Natural killer cell (primary cell): ENCODE data around the gene BOLA2B. TPM values are rescaled to one million over a fixed set of nuclear protein-coding genes. Genes with fewer than 3 reads are reported as not detected.
"Not testable (repeated sequence)": the region's sequence is repeated elsewhere in the genome, so short reads cannot be mapped to it uniquely, and the experiment has no call there.

ENCODE experiments used
- ATAC-seq, 3 donors: fragments of 150-1000 bp in 2 of 3; fragments of 200-7000 bp in 1 of 3; cut with Tn5 transposase; 1 replicate in 1 of 3; 2 replicates in 2 of 3; pipeline ENCODE4 v1.10.0; 2021; ENCODE audit warnings: mild to moderate bottlenecking in 2 of 3, moderate library complexity in 2 of 3
- DNase-seq, 2 donors: peaks; one replicate each; pipeline versions ENCODE4 v3.0.0 to v3.0.0-alpha.2; 2013 to 2021; ENCODE audit warnings: mixed read lengths in 1 of 2
- H3K27ac ChIP-seq: one replicate; pipeline ENCODE4 v1.5.1; 2013; ENCODE audit warnings: mild to moderate bottlenecking, low read length
- H3K27me3 ChIP-seq: one replicate; pipeline ENCODE4 v1.6.1; 2013; ENCODE audit warnings: low read length; ENCODE audit not compliant: control insufficient read depth, insufficient read depth
- H3K36me3 ChIP-seq: one replicate; pipeline ENCODE4 v1.6.1; 2013; ENCODE audit warnings: low read length; ENCODE audit not compliant: control insufficient read depth, insufficient read depth
- H3K4me1 ChIP-seq: one replicate; pipeline ENCODE4 v1.6.1; 2013; ENCODE audit warnings: low read length; ENCODE audit not compliant: control insufficient read depth, insufficient read depth
- H3K4me3 ChIP-seq: one replicate; pipeline ENCODE4 v1.5.1; 2013; ENCODE audit warnings: low read length
- H3K9me3 ChIP-seq: one replicate; pipeline ENCODE4 v1.6.1; 2013; ENCODE audit warnings: low read length; ENCODE audit not compliant: control insufficient read depth, insufficient read depth
- H3K27ac Mint-ChIP-seq, 2 donors: one replicate each; pipeline ENCODE4 v1.8.0; 2022; ENCODE audit warnings: mild to moderate bottlenecking in 2 of 2, mixed read lengths in 2 of 2, moderate library complexity in 1 of 2
- H3K27me3 Mint-ChIP-seq, 2 donors: one replicate each; pipeline ENCODE4 v1.8.0; 2022; ENCODE audit warnings: low read depth in 2 of 2, mixed read lengths in 2 of 2
- H3K36me3 Mint-ChIP-seq: one replicate; pipeline ENCODE4 v1.8.0; 2022; ENCODE audit warnings: mixed read lengths
- H3K4me1 Mint-ChIP-seq, 2 donors: one replicate each; pipeline ENCODE4 v1.8.0; 2022; ENCODE audit warnings: mixed read lengths in 2 of 2
- H3K4me3 Mint-ChIP-seq: one replicate; pipeline ENCODE4 v1.8.0; 2022; ENCODE audit warnings: mild to moderate bottlenecking, moderate library complexity, mixed read lengths
- H3K9me3 Mint-ChIP-seq, 2 donors: one replicate each; pipeline ENCODE4 v1.8.0; 2022; ENCODE audit warnings: mixed read lengths in 2 of 2
- WGBS: methylation state at CpG from one replicate; pipeline ENCODE4 v1.1.7; 2013; ENCODE audit warnings: missing lambda C conversion rate; ENCODE audit not compliant: insufficient coverage; 5-methylcytosine and 5-hydroxymethylcytosine counted together
- intact Hi-C: fragments of 100-400 bp; cut with micrococcal nuclease; formaldehyde crosslinking; loops from one replicate; pipeline ENCODE4 v1.14.2; 2022
- total RNA-seq, 4 donors: library from RNA; stranded (reverse); fragments of 120-200 nt in 1 of 4; gene quantifications; one replicate each; pipeline versions ENCODE4 v1.2.3 to v1.2.4, GENCODE V29; 2013 to 2022

BOLA2B gene
- 10 to 100 TPM; 63.0 to 94.3 (median 70.6) TPM for total RNA-seq
- total RNA-seq (2013), result 83.6 TPM

- H3K36me3 ChIP-seq, H3K4me1 ChIP-seq, H3K9me3 ChIP-seq, H3K9me3 Mint-ChIP-seq, DNase-seq, H3K27ac Mint-ChIP-seq, H3K27ac ChIP-seq, H3K4me3 Mint-ChIP-seq, intact Hi-C loops, H3K36me3 Mint-ChIP-seq, H3K27me3 Mint-ChIP-seq, H3K27me3 ChIP-seq, H3K4me1 Mint-ChIP-seq: not testable (repeated sequence)
- peak within 1 kb of the TSS; percentile 33 for H3K4me3 ChIP-seq
- peak; percentile 86 to 96 (median 88) for ATAC-seq
- no CpG with 5 or more reads among the region's 34 CpGs for whole genome bisulfite sequencing
Observed at GRCh38 chr16:30193615-30194014, at the start of gene BOLA2B, which contains the start of gene SLX1A. Gene BOLA2B, minus strand, starts transcription at chr16:30193666. Its CDS starts 71 bp downstream, at chr16:30193595. Gene SLX1A, plus strand, starts transcription at chr16:30193875. Its CDS starts 210 bp downstream, at chr16:30194085.

- H3K4me3 ChIP-seq, H3K9me3 ChIP-seq, H3K36me3 Mint-ChIP-seq, H3K4me1 Mint-ChIP-seq, H3K36me3 ChIP-seq, intact Hi-C loops, ATAC-seq, H3K27me3 ChIP-seq, H3K4me1 ChIP-seq, H3K9me3 Mint-ChIP-seq, H3K4me3 Mint-ChIP-seq, DNase-seq, H3K27ac Mint-ChIP-seq, H3K27me3 Mint-ChIP-seq, H3K27ac ChIP-seq: not testable (repeated sequence)
- no CpG with 5 or more reads among the region's 5 CpGs for WGBS
Observed at GRCh38 chr16:30217082-30217481, 23.6 kb upstream of the BOLA2B start.

- not testable (repeated sequence) for H3K27ac Mint-ChIP-seq
- peak in 1 of 3 donors; percentile 47 for ATAC-seq
Observed at GRCh38 chr16:30211414-30211813, 17.9 kb upstream of the BOLA2B start.

GRCh38 chr16:30209032-30209431 is 15.6 kb upstream of the BOLA2B start:
- H3K27ac ChIP-seq, H3K27me3 Mint-ChIP-seq, H3K4me3 ChIP-seq, H3K9me3 ChIP-seq, H3K36me3 ChIP-seq, H3K9me3 Mint-ChIP-seq, H3K27me3 ChIP-seq, H3K27ac Mint-ChIP-seq, DNase-seq, intact Hi-C loops, H3K4me1 Mint-ChIP-seq, H3K4me1 ChIP-seq, H3K36me3 Mint-ChIP-seq: not testable (repeated sequence)
- no CpG with 5 or more reads among the region's 6 CpGs for WGBS
- peak overlapping the region; percentile 47 for H3K4me3 Mint-ChIP-seq
- peak in 2 of 3 donors; percentile 25 to 35 for ATAC-seq

More at GRCh38 chr16:30211414-30211813, 17.9 kb upstream of the BOLA2B start:
- DNase-seq, H3K27me3 Mint-ChIP-seq, H3K4me1 Mint-ChIP-seq, H3K4me3 Mint-ChIP-seq, H3K36me3 ChIP-seq, H3K9me3 Mint-ChIP-seq, H3K4me3 ChIP-seq, H3K27ac ChIP-seq, H3K36me3 Mint-ChIP-seq, H3K9me3 ChIP-seq, H3K4me1 ChIP-seq, H3K27me3 ChIP-seq, intact Hi-C loops: not testable (repeated sequence)
- no CpG with 5 or more reads among the region's 4 CpGs for WGBS

- H3K27me3 ChIP-seq, intact Hi-C loops, H3K9me3 ChIP-seq, H3K27ac Mint-ChIP-seq, H3K36me3 Mint-ChIP-seq, H3K36me3 ChIP-seq, DNase-seq, H3K4me1 ChIP-seq, H3K27me3 Mint-ChIP-seq, H3K9me3 Mint-ChIP-seq, H3K4me1 Mint-ChIP-seq, H3K4me3 ChIP-seq, H3K4me3 Mint-ChIP-seq, H3K27ac ChIP-seq: not testable (repeated sequence)
- WGBS, result no CpG with 5 or more reads among the region's 9 CpGs
- peak in 1 of 3 donors; percentile 39 for ATAC-seq
Observed at GRCh38 chr16:30207063-30207704, 13.7 kb upstream of the BOLA2B start.

GRCh38 chr16:30206252-30206651 is 12.8 kb upstream of the BOLA2B start:
- intact Hi-C loops, H3K36me3 ChIP-seq: not testable (repeated sequence)
- no CpG with 5 or more reads among the region's 33 CpGs for WGBS

GRCh38 chr16:30205541-30206236 is 12.2 kb upstream of the BOLA2B start:
- ATAC-seq, result peak; percentile 49 to 74 (median 67)
- H3K27ac Mint-ChIP-seq, H3K27ac ChIP-seq, H3K27me3 ChIP-seq, intact Hi-C loops, H3K27me3 Mint-ChIP-seq, H3K9me3 Mint-ChIP-seq, H3K4me1 ChIP-seq, DNase-seq, H3K36me3 ChIP-seq, H3K9me3 ChIP-seq, H3K4me3 Mint-ChIP-seq, H3K4me1 Mint-ChIP-seq, H3K36me3 Mint-ChIP-seq: not testable (repeated sequence)
- under 1% methylated on average over 9 of the region's 52 CpGs for WGBS
- H3K4me3 ChIP-seq, result peak overlapping the region; percentile 37

More at GRCh38 chr16:30206252-30206651, 12.8 kb upstream of the BOLA2B start:
- H3K4me1 ChIP-seq, H3K27me3 ChIP-seq, H3K27me3 Mint-ChIP-seq, DNase-seq, H3K4me3 Mint-ChIP-seq, H3K9me3 Mint-ChIP-seq, H3K27ac Mint-ChIP-seq, H3K4me1 Mint-ChIP-seq, H3K9me3 ChIP-seq, H3K27ac ChIP-seq, H3K36me3 Mint-ChIP-seq: not testable (repeated sequence)
- peak; percentile 43 to 58 (median 57) for ATAC-seq
- H3K4me3 ChIP-seq, result peak overlapping the region; percentile 37
